Measurements from ENCODE around the gene CNOT4. TPM values are rescaled to one million over a fixed set of nuclear protein-coding genes. Genes with fewer than 3 reads are reported as not detected.

Gene CNOT4
- total RNA-seq, 1 experiment from 2014 or later, result 14.6 TPM

- TF ChIP-seq ZNF219 (CRISPR knock-in tag; IDR thresholded peaks at IDR 0.05; ENCODE audit: borderline replicate concordance) (no peak), GTF2I (CRISPR knock-in tag; conservative IDR thresholded peaks at IDR 0.05) (no peak), KAT7 (CRISPR knock-in tag; IDR thresholded peaks at IDR 0.05; ENCODE audit: borderline replicate concordance) (no peak), ETV6 (CRISPR knock-in tag; IDR thresholded peaks at IDR 0.05) (no peak), ZNF263 (CRISPR knock-in tag; IDR thresholded peaks at IDR 0.05; ENCODE audit: low read depth) (no peak), TCF7 (CRISPR knock-in tag; IDR thresholded peaks at IDR 0.05; ENCODE audit: low read depth) (no peak), ESRRA (CRISPR knock-in tag; IDR thresholded peaks at IDR 0.05; ENCODE audit: borderline replicate concordance) (no peak)
Observed at GRCh38 chr7:135380351-135380750, 129.6 kb downstream of the CNOT4 start (continued).

GRCh38 chr7:135377171-135377570, 132.7 kb downstream of the CNOT4 start:
- H3K4me1 Mint-ChIP-seq, result peaks cover 20% of the 10 kb centered on the region
- no peak for DNase-seq (ENCODE audit: low spot score)
- H3K27me3 Mint-ChIP-seq (ENCODE audit: low read depth), result no peaks in the 10 kb centered on the region
- ATAC-seq, result no peak
- no peak overlapping the region for H3K27ac Mint-ChIP-seq
- no peak overlapping the region for H3K4me3 Mint-ChIP-seq
- CTCF ChIA-PET, result interaction anchor here (2.4 kb wide), 1 partner anchor 38 kb away, joined by 7 read pairs; no protein-coding TSS in a partner anchor
- no peak for TF ChIP-seq CDX4 (CRISPR knock-in tag; IDR thresholded peaks at IDR 0.05; ENCODE audit: borderline replicate concordance)
- no peak for TF ChIP-seq NR3C1 (CRISPR knock-in tag; conservative IDR thresholded peaks at IDR 0.05; ENCODE audit: low read depth)
- no peak for TF ChIP-seq PRDM15 (CRISPR knock-in tag; IDR thresholded peaks at IDR 0.05)
- no peak for TF ChIP-seq CREB1 (CRISPR knock-in tag; IDR thresholded peaks at IDR 0.05)
- TF ChIP-seq HMGA2 (CRISPR knock-in tag; IDR thresholded peaks at IDR 0.05), result no peak
- TF ChIP-seq ZNF138 (CRISPR knock-in tag; conservative IDR thresholded peaks at IDR 0.05), result no peak
- no peak for TF ChIP-seq ARID4B (CRISPR knock-in tag; IDR thresholded peaks at IDR 0.05; ENCODE audit: borderline replicate concordance)
- no peak for TF ChIP-seq MLX (CRISPR knock-in tag; IDR thresholded peaks at IDR 0.05)
- no peak for TF ChIP-seq SMAD3 (CRISPR knock-in tag; IDR thresholded peaks at IDR 0.05; ENCODE audit: borderline replicate concordance)
- TF ChIP-seq PREB (CRISPR knock-in tag; IDR thresholded peaks at IDR 0.05; ENCODE audit: borderline replicate concordance), result no peak
- no peak for TF ChIP-seq FOXP1 (CRISPR knock-in tag; IDR thresholded peaks at IDR 0.05; ENCODE audit: borderline replicate concordance)
- TF ChIP-seq SOX15 (CRISPR knock-in tag; IDR thresholded peaks at IDR 0.05), result no peak
- TF ChIP-seq OVOL2 (CRISPR knock-in tag; IDR thresholded peaks at IDR 0.05; ENCODE audit: borderline replicate concordance), result no peak
- no peaks in the 10 kb centered on the region for H3K9me3 Mint-ChIP-seq
- POLR2A ChIA-PET, result no interaction called here
- H3K36me3 Mint-ChIP-seq, result no peaks in the 10 kb centered on the region

All from WTC11 (cell line).